ENCODE measurements around the gene PPP1R9B. TPM values are rescaled to one million over a fixed set of nuclear protein-coding genes. Genes with fewer than 3 reads are reported as not detected.

The PPP1R9B gene
- total RNA-seq, 1 donor from 2014 or later = 51.5 TPM

GRCh38 chr17:50120475-50121253 lies 29.8 kb downstream of the PPP1R9B start:
- Mint-ChIP-seq H3K4me3 (no peak overlapping the region), H3K9me3 (no peaks in the 10 kb centered on the region), H3K36me3 (no peaks in the 10 kb centered on the region), H3K27me3 (peaks cover 40% of the 10 kb centered on the region), H3K27ac (no peak overlapping the region), H3K4me1 (ENCODE audit: unreplicated experiment) (peaks cover 14% of the 10 kb centered on the region)
- no peak for TF ChIP-seq CTCF (conservative IDR thresholded peaks at IDR 0.05)
- DNase-seq (ENCODE audit: extremely low spot score, unreplicated experiment) = no peak

DNA sequence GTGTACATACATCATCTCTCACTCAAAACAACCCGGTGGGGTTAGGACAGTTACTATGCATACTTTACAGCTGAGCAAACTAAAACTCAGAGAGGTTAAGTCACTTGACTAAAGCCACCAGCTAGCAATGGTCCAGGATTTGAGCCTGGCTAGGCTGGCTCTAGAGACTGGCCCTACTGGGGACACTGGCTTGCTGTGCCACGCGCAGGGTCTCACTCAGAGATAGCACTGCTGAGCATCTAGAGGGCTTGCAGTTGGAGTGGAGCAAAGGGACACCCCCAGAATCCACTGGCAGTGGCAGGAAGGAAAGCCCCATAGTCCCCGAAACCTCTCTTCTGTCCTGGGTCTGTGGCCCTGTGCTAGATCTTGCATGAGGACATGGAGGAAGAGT lies 31.7 kb downstream of the PPP1R9B start:
- peak overlapping the region; percentile 20 for H3K4me3 Mint-ChIP-seq

GRCh38 chr17:50118076-50118827 lies 32.2 kb downstream of the PPP1R9B start:
- Mint-ChIP-seq H3K27ac (no peak overlapping the region), H3K36me3 (no peaks in the 10 kb centered on the region), H3K9me3 (no peaks in the 10 kb centered on the region), H3K4me1 (ENCODE audit: unreplicated experiment) (peaks cover 14% of the 10 kb centered on the region), H3K27me3 (peaks cover 43% of the 10 kb centered on the region), H3K4me3 (peak overlapping the region; percentile 20)
- no peak for TF ChIP-seq CTCF (conservative IDR thresholded peaks at IDR 0.05)
- DNase-seq (ENCODE audit: extremely low spot score, unreplicated experiment) = no peak

More for the DNA sequence above, 31.7 kb downstream of the PPP1R9B start:
- no peak for TF ChIP-seq CTCF (conservative IDR thresholded peaks at IDR 0.05)
- peaks cover 17% of the 10 kb centered on the region for H3K4me1 Mint-ChIP-seq (ENCODE audit: unreplicated experiment)
- no peaks in the 10 kb centered on the region for H3K9me3 Mint-ChIP-seq
- peaks cover 43% of the 10 kb centered on the region for H3K27me3 Mint-ChIP-seq
- H3K36me3 Mint-ChIP-seq = no peaks in the 10 kb centered on the region
- DNase-seq (ENCODE audit: extremely low spot score, unreplicated experiment) = no peak
- no peak overlapping the region for H3K27ac Mint-ChIP-seq

GRCh38 chr17:50117202-50118051 lies 33.0 kb downstream of the PPP1R9B start:
- Mint-ChIP-seq H3K4me3 (peak overlapping the region; percentile 34), H3K9me3 (no peaks in the 10 kb centered on the region), H3K27ac (peak overlapping the region; percentile 29), H3K36me3 (no peaks in the 10 kb centered on the region), H3K27me3 (peaks cover 42% of the 10 kb centered on the region), H3K4me1 (ENCODE audit: unreplicated experiment) (peaks cover 14% of the 10 kb centered on the region)
- TF ChIP-seq CTCF (conservative IDR thresholded peaks at IDR 0.05) = peak; percentile 79
- no peak for DNase-seq (ENCODE audit: extremely low spot score, unreplicated experiment)

DNA sequence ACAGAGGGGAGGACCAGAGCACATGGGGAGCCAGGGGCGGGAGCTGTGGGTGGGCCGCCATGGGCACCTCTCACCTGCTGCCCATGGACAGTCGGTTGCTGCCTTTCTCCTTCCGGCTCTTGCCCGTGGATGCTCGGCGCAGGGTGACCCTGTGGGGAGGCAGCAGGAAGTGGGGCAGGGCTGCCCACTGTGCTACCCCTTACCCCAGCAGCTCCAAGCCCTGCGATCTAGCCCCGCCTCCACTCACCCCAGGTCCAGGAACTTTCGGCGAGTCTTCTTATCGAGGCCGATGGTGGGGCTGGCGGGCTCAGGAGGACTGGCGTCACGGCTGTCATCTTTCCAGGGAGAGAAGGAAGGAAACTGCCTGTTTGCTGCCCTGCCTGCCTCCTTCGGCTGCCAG lies 34.7 kb downstream of the PPP1R9B start:
- Mint-ChIP-seq H3K9me3 (no peaks in the 10 kb centered on the region), H3K4me1 (ENCODE audit: unreplicated experiment) (peaks cover 14% of the 10 kb centered on the region), H3K36me3 (no peaks in the 10 kb centered on the region), H3K27me3 (peaks cover 34% of the 10 kb centered on the region), H3K27ac (no peak overlapping the region), H3K4me3 (no peak overlapping the region)
- no peak for DNase-seq (ENCODE audit: extremely low spot score, unreplicated experiment)
- TF ChIP-seq CTCF (conservative IDR thresholded peaks at IDR 0.05) = no peak

Data from type B pancreatic cell (in vitro differentiated cells).